MM.1S (cell line): ENCODE measurements around the gene TMEM82.

Experiments used
- CTCF ChIP-seq: fragments of 300-600 bp; sonication (generic); IDR thresholded peaks from 2 replicates; pipeline ENCODE4 v1.5.1; 2016; ENCODE audit warnings: antibody characterized with exemption, low read length, mixed read lengths
- EZH2 ChIP-seq: fragments of 300-600 bp; sonication (generic); optimal IDR thresholded peaks from 2 replicates; pipeline ENCODE3; 2017; ENCODE audit warnings: low read depth, mild to moderate bottlenecking, antibody characterized with exemption, low read length, mixed read lengths

GRCh38 chr1:15738416-15739113, 3.7 kb upstream of the TMEM82 start:
- TF ChIP-seq CTCF = no peak
- no peak for TF ChIP-seq EZH2
